HL-60 (cell line): Measurements from ENCODE around the gene KRT14.

Source experiments
- DNase-seq, 2 experiments: peaks; one replicate each; pipeline ENCODE4 v3.0.0-alpha.2; 2010 to 2020; ENCODE audit warnings: low read depth in 1 of 2, low spot score in 1 of 2
- H3K27ac ChIP-seq: fragments of 250-450 bp; sonication (Bioruptor Pico); replicated peaks from 2 replicates; pipeline ENCODE4 v1.5.1; 2020; ENCODE audit warnings: mild to moderate bottlenecking, moderate library complexity
- H3K27me3 ChIP-seq: fragments of 250-450 bp; sonication (Bioruptor Pico); 2 replicates; pipeline ENCODE4 v1.5.1; 2021; ENCODE audit warnings: mild to moderate bottlenecking, moderate library complexity; ENCODE audit not compliant: insufficient read depth, poor library complexity, severe bottlenecking
- H3K4me3 ChIP-seq: replicated peaks from 2 replicates; pipeline ENCODE4 v1.5.1; 2011; ENCODE audit warnings: mild to moderate bottlenecking, control low read depth, low read length; ENCODE audit not compliant: insufficient read depth
- GABPA ChIP-seq: IDR thresholded peaks from 2 replicates; pipeline ENCODE4 v1.6.1; 2012; ENCODE audit warnings: low read depth
- POLR2AphosphoS5 ChIP-seq: IDR thresholded peaks from 2 replicates; pipeline ENCODE4 v1.6.1; 2012; ENCODE audit warnings: low read depth
- SPI1 ChIP-seq: IDR thresholded peaks from 2 replicates; pipeline ENCODE4 v1.6.1; 2012; ENCODE audit warnings: low read depth, mild to moderate bottlenecking, borderline replicate concordance
- TF ChIP-seq, protein P1 (sequence below): IDR thresholded peaks from one replicate; pipeline ENCODE4 v1.5.1; 2011; ENCODE audit warnings: low read length, control low read depth, inconsistent platforms; ENCODE audit not compliant: insufficient read depth
- TF ChIP-seq, protein P2 (sequence below): IDR thresholded peaks from 2 replicates; pipeline ENCODE4 v1.6.1; 2012; ENCODE audit warnings: low read depth; ENCODE audit not compliant: insufficient replicate concordance

KRT14 gene

DNA sequence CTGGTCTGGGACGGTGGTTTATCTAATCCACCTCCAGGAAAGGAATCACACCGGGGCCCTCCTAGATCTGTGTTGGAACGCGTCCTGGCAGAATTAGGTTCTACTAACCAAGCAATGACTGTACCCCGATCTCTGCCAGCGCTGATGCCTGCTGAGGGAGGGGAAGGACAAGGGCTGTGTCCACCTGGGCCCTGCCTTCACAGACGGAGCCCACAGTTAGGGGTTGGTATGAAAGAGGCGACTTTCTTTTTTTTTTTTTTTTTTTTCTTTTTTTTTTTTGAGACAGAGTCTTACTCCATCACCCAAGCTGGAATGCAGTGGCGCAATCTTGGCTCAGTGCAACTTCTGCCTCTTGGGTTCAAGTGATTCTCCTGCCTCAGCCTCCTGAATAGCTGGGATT, 48.7 kb downstream of the KRT14 start:
- Histone ChIP-seq H3K4me3 (no peak overlapping the region), H3K27me3 (peaks cover 4% of the 10 kb centered on the region), H3K27ac (no peak overlapping the region)
- no peak for TF ChIP-seq GABPA
- TF ChIP-seq SPI1, result no peak
- TF ChIP-seq POLR2AphosphoS5, result no peak
- DNase-seq, result no peak

DNA sequence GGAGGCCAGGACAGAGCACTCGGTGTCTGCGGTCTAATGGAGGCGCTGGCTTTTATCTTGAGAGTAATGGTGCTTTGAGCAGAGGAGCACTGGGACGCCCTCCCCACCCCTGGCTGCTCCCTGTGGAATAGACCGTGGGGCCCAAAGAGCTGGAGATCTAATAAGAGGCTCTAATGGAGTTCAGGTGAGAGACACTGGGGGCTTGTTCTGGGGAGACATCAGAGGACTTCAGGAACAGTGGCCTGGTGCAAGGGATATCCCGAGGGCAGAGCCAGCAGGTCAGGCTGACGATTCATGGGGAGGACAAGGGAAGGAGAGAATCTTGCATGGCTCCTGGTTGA, 49.1 kb downstream of the KRT14 start:
- Histone ChIP-seq H3K4me3 (no peak overlapping the region), H3K27ac (no peak overlapping the region), H3K27me3 (peaks cover 4% of the 10 kb centered on the region)
- TF ChIP-seq, protein P1, sequence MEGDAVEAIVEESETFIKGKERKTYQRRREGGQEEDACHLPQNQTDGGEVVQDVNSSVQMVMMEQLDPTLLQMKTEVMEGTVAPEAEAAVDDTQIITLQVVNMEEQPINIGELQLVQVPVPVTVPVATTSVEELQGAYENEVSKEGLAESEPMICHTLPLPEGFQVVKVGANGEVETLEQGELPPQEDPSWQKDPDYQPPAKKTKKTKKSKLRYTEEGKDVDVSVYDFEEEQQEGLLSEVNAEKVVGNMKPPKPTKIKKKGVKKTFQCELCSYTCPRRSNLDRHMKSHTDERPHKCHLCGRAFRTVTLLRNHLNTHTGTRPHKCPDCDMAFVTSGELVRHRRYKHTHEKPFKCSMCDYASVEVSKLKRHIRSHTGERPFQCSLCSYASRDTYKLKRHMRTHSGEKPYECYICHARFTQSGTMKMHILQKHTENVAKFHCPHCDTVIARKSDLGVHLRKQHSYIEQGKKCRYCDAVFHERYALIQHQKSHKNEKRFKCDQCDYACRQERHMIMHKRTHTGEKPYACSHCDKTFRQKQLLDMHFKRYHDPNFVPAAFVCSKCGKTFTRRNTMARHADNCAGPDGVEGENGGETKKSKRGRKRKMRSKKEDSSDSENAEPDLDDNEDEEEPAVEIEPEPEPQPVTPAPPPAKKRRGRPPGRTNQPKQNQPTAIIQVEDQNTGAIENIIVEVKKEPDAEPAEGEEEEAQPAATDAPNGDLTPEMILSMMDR, result no peak
- TF ChIP-seq, protein P2, sequence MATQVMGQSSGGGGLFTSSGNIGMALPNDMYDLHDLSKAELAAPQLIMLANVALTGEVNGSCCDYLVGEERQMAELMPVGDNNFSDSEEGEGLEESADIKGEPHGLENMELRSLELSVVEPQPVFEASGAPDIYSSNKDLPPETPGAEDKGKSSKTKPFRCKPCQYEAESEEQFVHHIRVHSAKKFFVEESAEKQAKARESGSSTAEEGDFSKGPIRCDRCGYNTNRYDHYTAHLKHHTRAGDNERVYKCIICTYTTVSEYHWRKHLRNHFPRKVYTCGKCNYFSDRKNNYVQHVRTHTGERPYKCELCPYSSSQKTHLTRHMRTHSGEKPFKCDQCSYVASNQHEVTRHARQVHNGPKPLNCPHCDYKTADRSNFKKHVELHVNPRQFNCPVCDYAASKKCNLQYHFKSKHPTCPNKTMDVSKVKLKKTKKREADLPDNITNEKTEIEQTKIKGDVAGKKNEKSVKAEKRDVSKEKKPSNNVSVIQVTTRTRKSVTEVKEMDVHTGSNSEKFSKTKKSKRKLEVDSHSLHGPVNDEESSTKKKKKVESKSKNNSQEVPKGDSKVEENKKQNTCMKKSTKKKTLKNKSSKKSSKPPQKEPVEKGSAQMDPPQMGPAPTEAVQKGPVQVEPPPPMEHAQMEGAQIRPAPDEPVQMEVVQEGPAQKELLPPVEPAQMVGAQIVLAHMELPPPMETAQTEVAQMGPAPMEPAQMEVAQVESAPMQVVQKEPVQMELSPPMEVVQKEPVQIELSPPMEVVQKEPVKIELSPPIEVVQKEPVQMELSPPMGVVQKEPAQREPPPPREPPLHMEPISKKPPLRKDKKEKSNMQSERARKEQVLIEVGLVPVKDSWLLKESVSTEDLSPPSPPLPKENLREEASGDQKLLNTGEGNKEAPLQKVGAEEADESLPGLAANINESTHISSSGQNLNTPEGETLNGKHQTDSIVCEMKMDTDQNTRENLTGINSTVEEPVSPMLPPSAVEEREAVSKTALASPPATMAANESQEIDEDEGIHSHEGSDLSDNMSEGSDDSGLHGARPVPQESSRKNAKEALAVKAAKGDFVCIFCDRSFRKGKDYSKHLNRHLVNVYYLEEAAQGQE, result no peak
- no peak for TF ChIP-seq POLR2AphosphoS5
- TF ChIP-seq SPI1, result no peak
- no peak for TF ChIP-seq GABPA
- no peak for DNase-seq

DNA sequence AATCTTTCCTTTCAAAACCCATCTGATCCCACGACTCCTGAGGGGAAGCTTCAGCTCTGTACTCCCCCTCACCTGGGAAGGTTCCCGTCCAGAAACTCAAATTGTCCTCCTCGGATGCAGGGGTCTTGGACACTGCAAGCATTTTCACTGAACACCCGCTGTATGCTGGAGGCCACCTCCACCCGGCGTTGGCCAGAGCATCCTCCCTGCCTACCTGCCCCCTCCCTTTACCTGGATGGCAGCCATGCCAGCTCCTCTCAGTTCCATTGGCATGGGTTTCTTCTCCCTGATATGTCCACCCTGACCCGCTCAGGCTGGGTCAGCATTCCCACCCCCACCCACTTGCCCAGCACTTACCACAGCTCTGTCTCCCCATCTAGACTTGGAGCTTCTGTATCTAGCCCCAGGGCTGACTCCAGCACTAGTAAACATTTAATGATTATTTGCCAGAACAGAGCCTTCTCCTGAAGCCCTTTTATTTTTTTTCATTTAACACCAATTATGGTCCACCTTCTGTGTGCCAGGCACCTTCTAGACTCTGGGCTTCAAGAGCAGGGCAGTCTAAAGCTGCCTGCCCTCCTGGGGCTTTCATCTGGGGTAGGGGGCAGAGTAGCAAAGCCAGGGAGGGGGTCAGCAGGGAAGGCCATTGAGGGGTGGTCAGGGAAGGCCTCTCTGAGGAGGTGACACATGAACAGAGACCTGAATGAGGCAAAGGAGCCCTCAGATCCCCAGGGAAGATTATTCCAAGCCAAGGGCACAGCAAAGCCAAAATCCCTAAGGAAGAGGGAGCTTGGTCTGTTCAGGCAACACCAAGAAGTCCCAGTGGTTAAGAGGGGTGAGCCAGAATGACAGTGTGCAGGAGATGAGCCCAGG, 49.7 kb downstream of the KRT14 start:
- H3K27me3 ChIP-seq, result peaks cover 4% of the 10 kb centered on the region
- DNase-seq, result no peak
- TF ChIP-seq, protein P1, result no peak
- TF ChIP-seq SPI1 (no peak), GABPA (no peak)
- TF ChIP-seq, protein P2, result no peak
- H3K4me3 ChIP-seq, result no peak overlapping the region
- no peak overlapping the region for H3K27ac ChIP-seq

DNA sequence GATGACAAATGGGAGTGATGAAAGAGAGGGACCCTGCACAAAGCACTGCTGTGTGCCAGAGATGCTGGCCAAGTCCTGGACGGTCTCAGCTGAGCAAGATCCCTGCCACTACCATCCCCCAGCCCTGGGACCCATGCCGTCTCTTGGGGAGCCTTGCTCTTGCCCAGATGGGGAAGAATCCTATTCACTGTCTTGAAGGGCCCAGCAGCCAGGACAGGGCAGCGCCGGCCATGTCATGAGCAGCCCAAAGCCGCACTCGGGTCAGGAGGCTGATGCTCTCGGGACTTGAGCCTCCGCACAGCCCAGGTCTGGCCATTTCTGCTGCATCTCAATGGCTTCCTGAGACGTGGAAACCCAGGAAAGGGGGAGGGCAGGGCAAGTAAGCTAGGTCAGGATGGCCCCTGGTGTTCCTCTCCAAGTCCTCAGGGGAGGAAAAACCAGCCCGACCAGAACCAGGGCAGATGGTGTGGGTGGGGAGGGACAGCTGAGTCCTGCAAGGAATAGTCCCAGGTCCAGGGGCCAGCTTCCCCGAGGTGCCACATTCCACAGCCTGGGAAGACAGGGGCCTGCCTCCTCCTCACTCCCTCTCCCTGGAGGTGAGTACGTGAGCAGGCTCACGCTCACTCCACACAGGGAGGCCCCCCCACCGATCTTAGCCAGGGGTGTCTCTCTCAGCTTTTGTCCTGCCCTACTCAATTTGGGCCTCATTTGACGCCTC, 50.8 kb downstream of the KRT14 start:
- Histone ChIP-seq H3K27me3 (peaks cover 4% of the 10 kb centered on the region), H3K27ac (no peak overlapping the region)
- TF ChIP-seq GABPA (no peak), POLR2AphosphoS5 (no peak), SPI1 (no peak)
- TF ChIP-seq, protein P1, result no peak

More for the DNA sequence above, 50.8 kb downstream of the KRT14 start:
- no peak for DNase-seq
- H3K4me3 ChIP-seq, result no peak overlapping the region
